Pancreas (tissue), 10 donors: ENCODE measurements around the gene PRKCZ. TPM values are rescaled to one million over a fixed set of nuclear protein-coding genes. Genes with fewer than 3 reads are reported as not detected.
A peak's percentile ranks its signal among the peaks of the same experiment; 100 is the strongest.

Experiments
- ATAC-seq, 4 donors: fragments of 200-7000 bp; cut with Tn5 transposase; one replicate each; pipeline versions ENCODE4 v1.8.0 to v1.9.1; 2020; ENCODE audit warnings: mild to moderate bottlenecking in 4 of 4, moderate library complexity in 4 of 4
- DNase-seq, 6 donors: peaks; one replicate each; pipeline ENCODE4 v3.0.0-alpha.2; 2020
- FAIRE-seq: peaks from 2 replicates; lab custom pipeline; 2012; peaks lifted over from hg19 to GRCh38; lab: Jason Lieb, UNC
- H3K27ac ChIP-seq, 4 donors: fragments of 200-600 bp; sonication (generic); 1 replicate in 3 of 4; 2 replicates in 1 of 4; pipeline versions ENCODE4 v1.5.0 to v1.8.0; 2020
- H3K27me3 ChIP-seq, 4 donors: fragments of 200-600 bp; one replicate each; pipeline ENCODE4 v1.8.0; 2021
- H3K36me3 ChIP-seq, 3 donors: fragments of 200-600 bp; sonication (generic) in 1 of 3; one replicate each; pipeline versions ENCODE4 v1.5.0 to v1.8.0; 2020 to 2021
- H3K4me1 ChIP-seq, 3 donors: fragments of 200-600 bp; one replicate each; pipeline ENCODE4 v1.8.0; 2021
- H3K4me3 ChIP-seq, 4 donors: fragments of 200-600 bp; sonication (generic) in 2 of 4; one replicate each; pipeline versions ENCODE4 v1.5.0 to v1.8.0; 2020 to 2021
- H3K9me3 ChIP-seq, 4 donors: fragments of 200-600 bp; one replicate each; pipeline ENCODE4 v1.8.0; 2021
- CTCF ChIP-seq, 4 donors: fragments of 200-600 bp; sonication (generic) in 3 of 4; IDR thresholded peaks; one replicate each; pipeline versions ENCODE4 v1.5.0 to v1.8.0; 2021; ENCODE audit warnings: antibody characterized with exemption in 4 of 4
- WGBS, 2 donors: extraction: QIAGEN DNeasy Blood & Tissue Kit; methylation state at CpG; one replicate each; pipeline ENCODE4 v1.1.7; 2013; 5-methylcytosine and 5-hydroxymethylcytosine counted together
- intact Hi-C, 3 donors: fragments of 100-400 bp; cut with DNase I; formaldehyde crosslinking; loops; one replicate each; pipeline versions ENCODE4 v1.11.1 to v1.14.2; 2022
- polyA plus RNA-seq, 2 donors: library from polyadenylated mRNA; stranded (reverse); fragments of 200-250 nt; gene quantifications; one replicate each; pipeline ENCODE4 v1.2.3, GENCODE V29; 2013
- total RNA-seq, 6 donors: library from RNA; stranded (reverse); fragmentation: NEBNext Ultra II Directional in 4 of 6; extraction: Animal tissue kit (Norgen Biotek cat#: 25700) in 4 of 6; gene quantifications; one replicate each; pipeline versions ENCODE4 v1.2.1 to v1.2.4, GENCODE V29; 2021 to 2023
- donor health status: healthy with polysubstance abuse.
- donor health status: DM: no; HTN: no; CAD: no; lungs with moderate emphysema.
- donor health status: DM: no; HTN: no; CAD: no.
- donor health status: control.
- donor health status: control.
- donor health status: Bipolar disorder and iron deficiency.
- donor health status: DM: yes; HTN: yes; CAD: no.
- donor health status: DM: no; HTN: no; CAD: no.
- donor health status: DM: no; HTN: no; CAD: no.
- donor health status: DM: yes; HTN: yes; CAD: no.

Gene PRKCZ
- total and polyA plus RNA-seq, 8 donors, result 9.8 to 27.4 (median 17.1) TPM

GRCh38 chr1:2151252-2151651 is 101.0 kb downstream of the PRKCZ start:
- intact Hi-C loops, result no loop called here
- peaks cover 0 to 2% (median under 1%) of the 10 kb centered on the region in 3 donors for H3K36me3 ChIP-seq
- ATAC-seq (peak in 2 of 4 donors; percentile 63 to 67), FAIRE-seq (no peak), DNase-seq (no peak)
- H3K27ac ChIP-seq, result no peak overlapping the region
- 87 to 88% methylated on average over 10 of the region's 10 CpGs for WGBS, 2 donors
- no peaks in the 10 kb centered on the region for H3K4me1 ChIP-seq
- no peaks in the 10 kb centered on the region for H3K27me3 ChIP-seq
- H3K4me3 ChIP-seq, result no peak overlapping the region
- no peak for TF ChIP-seq CTCF (IDR thresholded peaks at IDR 0.05)
- no peaks in the 10 kb centered on the region for H3K9me3 ChIP-seq

- Histone ChIP-seq H3K4me3 (no peak overlapping the region), H3K9me3 (no peaks in the 10 kb centered on the region), H3K27me3 (no peaks in the 10 kb centered on the region), H3K36me3 (no peaks in the 10 kb centered on the region), H3K4me1 (no peaks in the 10 kb centered on the region), H3K27ac (no peak overlapping the region)
- TF ChIP-seq CTCF (IDR thresholded peaks at IDR 0.05), result no peak
- FAIRE-seq, result no peak
- 87 to 95% methylated on average over 6 of the region's 6 CpGs for WGBS, 2 donors
- intact Hi-C loops, result no loop called here
- no peak for ATAC-seq
- DNase-seq, result no peak
These were observed 101.7 kb downstream of the PRKCZ start for GRCh38 chr1:2151911-2152310.

- Histone ChIP-seq H3K27me3 (no peaks in the 10 kb centered on the region), H3K36me3 (no peaks in the 10 kb centered on the region), H3K4me1 (no peaks in the 10 kb centered on the region), H3K4me3 (no peak overlapping the region), H3K27ac (no peak overlapping the region), H3K9me3 (no peaks in the 10 kb centered on the region)
- DNase-seq, result no peak
- ATAC-seq, result no peak
- no peak for TF ChIP-seq CTCF (IDR thresholded peaks at IDR 0.05)
- intact Hi-C loops, result no loop called here
- 89 to 94% methylated on average over 11 of the region's 11 CpGs for WGBS, 2 donors
- FAIRE-seq, result no peak
These were observed 102.7 kb downstream of the PRKCZ start for GRCh38 chr1:2152954-2153353.

- Histone ChIP-seq H3K27me3 (no peaks in the 10 kb centered on the region), H3K9me3 (no peaks in the 10 kb centered on the region), H3K4me3 (no peak overlapping the region), H3K4me1 (no peaks in the 10 kb centered on the region), H3K27ac (no peak overlapping the region), H3K36me3 (no peaks in the 10 kb centered on the region)
- intact Hi-C loops, result no loop called here
- DNase-seq (no peak), ATAC-seq (no peak), FAIRE-seq (no peak)
- no peak for TF ChIP-seq CTCF (IDR thresholded peaks at IDR 0.05)
- 94 to 95% methylated on average over 21 of the region's 21 CpGs for WGBS, 2 donors
These were observed 103.8 kb downstream of the PRKCZ start for GRCh38 chr1:2154022-2154421.

GRCh38 chr1:2155147-2155598 is 105.0 kb downstream of the PRKCZ start:
- intact Hi-C loops, result no loop called here
- H3K36me3 ChIP-seq, result no peaks in the 10 kb centered on the region
- no peak overlapping the region for H3K27ac ChIP-seq
- no peak overlapping the region for H3K4me3 ChIP-seq
- 98% methylated on average over 10 of the region's 10 CpGs for WGBS, 2 donors
- TF ChIP-seq CTCF (IDR thresholded peaks at IDR 0.05), result no peak
- FAIRE-seq (no peak), ATAC-seq (no peak), DNase-seq (no peak)
- no peaks in the 10 kb centered on the region for H3K4me1 ChIP-seq
- H3K9me3 ChIP-seq, result no peaks in the 10 kb centered on the region
- no peaks in the 10 kb centered on the region for H3K27me3 ChIP-seq
